Measurements from ENCODE around the gene ATAT1.

GRCh38 chr6:30617565-30618269 is 9.0 kb upstream of the ATAT1 start, which contains the start of gene MRPS18B:
- TF ChIP-seq CTCF (conservative IDR thresholded peaks at IDR 0.05 in 1 of 2, IDR thresholded peaks at IDR 0.05 in 1 of 2; ENCODE audit: extremely low read depth in 1 of 2, insufficient read depth in 1 of 2, low read depth in 1 of 2, low read length in 2 of 2) (no peak), EZH2 (IDR thresholded peaks at IDR 0.05; ENCODE audit: borderline replicate concordance, low read length) (no peak)

Data from mammary epithelial cell (primary cell).